IPS-15b (cell line): ENCODE measurements around the gene NPIPB2.
"Not testable (repeated sequence)": the region's sequence is repeated elsewhere in the genome, so short reads cannot be mapped to it uniquely, and the experiment has no call there.

Experiments
- H3K27me3 ChIP-seq: one replicate; pipeline ENCODE4 v1.6.1; 2013; ENCODE audit warnings: low read length; ENCODE audit not compliant: control insufficient read depth, insufficient read depth
- H3K36me3 ChIP-seq: one replicate; pipeline ENCODE4 v1.6.1; 2013; ENCODE audit warnings: low read length; ENCODE audit not compliant: control insufficient read depth, insufficient read depth
- H3K4me1 ChIP-seq: one replicate; pipeline ENCODE4 v1.6.1; 2013; ENCODE audit warnings: mild to moderate bottlenecking, low read length; ENCODE audit not compliant: control insufficient read depth, insufficient read depth
- H3K4me3 ChIP-seq: one replicate; pipeline ENCODE4 v1.5.1; 2013; ENCODE audit warnings: low read depth, low read length
- H3K9ac ChIP-seq: one replicate; pipeline ENCODE4 v1.6.1; 2013; ENCODE audit warnings: low read depth, mild to moderate bottlenecking, low read length
- H3K9me3 ChIP-seq: one replicate; pipeline ENCODE4 v1.6.1; 2013; ENCODE audit warnings: mild to moderate bottlenecking, low read length; ENCODE audit not compliant: control insufficient read depth, insufficient read depth

Gene NPIPB2

DNA sequence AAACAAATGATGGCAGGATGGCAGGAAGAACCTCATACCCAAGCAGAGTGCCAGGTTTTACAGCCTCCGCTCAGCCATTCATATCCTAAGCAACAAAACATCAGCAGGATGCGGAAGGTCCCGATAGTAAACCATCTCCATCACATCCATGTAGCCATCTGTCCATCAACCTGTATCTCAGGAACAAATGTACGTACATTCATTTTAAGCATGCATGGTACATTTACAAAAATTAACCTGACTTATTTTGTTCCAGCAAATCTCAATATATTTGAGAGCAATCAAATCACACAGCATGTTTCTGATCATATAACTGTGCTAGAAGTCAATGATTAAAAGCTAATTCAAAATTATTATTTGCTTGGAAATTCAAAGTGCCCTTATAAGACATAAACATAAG lies at the start of gene NPIPB2:
NPIPB2 (minus strand) TSS at position 101 of the 400 bp plus-strand sequence; CDS start at position 101, 0 bp downstream.
- H3K4me1 ChIP-seq, H3K4me3 ChIP-seq, H3K9me3 ChIP-seq, H3K27me3 ChIP-seq, H3K36me3 ChIP-seq, H3K9ac ChIP-seq: not testable (repeated sequence)

DNA sequence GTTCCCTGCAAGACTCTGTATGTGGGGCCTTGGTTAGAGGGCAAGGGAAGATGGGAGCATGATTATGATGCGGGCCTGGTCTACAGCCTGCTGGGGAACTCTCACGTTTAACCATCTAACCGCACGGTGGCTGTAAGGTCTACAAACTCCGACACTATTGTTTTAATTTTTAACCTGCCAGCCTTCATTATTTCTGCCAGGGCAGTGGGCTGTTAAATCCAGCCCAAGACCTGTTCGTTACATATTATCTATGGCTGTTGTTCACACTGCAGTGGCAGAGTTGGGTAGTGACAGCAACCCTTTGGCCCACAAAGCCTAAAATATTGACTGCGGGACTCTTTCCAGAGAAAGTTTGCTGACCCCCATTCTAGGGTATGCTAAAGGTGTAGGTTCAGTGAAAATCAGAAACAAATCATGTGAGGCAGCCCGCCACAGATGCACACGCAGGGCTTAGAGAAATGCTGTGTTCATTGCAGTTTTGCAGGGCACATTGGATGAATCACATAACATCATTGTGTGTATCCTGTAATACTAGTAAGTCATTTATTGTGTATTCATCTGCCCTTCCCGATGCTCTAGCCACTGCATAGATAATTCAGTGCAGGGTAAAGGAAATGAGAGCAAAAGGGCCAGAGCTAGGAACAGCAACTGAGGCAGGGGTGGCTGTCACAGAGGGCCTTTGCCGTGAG lies 49.0 kb upstream of the NPIPB2 start:
- Histone ChIP-seq H3K9ac (no peak overlapping the region), H3K4me3 (no peak overlapping the region), H3K36me3 (no peaks in the 10 kb centered on the region), H3K4me1 (peaks cover 5% of the 10 kb centered on the region), H3K9me3 (no peaks in the 10 kb centered on the region), H3K27me3 (no peaks in the 10 kb centered on the region)

DNA sequence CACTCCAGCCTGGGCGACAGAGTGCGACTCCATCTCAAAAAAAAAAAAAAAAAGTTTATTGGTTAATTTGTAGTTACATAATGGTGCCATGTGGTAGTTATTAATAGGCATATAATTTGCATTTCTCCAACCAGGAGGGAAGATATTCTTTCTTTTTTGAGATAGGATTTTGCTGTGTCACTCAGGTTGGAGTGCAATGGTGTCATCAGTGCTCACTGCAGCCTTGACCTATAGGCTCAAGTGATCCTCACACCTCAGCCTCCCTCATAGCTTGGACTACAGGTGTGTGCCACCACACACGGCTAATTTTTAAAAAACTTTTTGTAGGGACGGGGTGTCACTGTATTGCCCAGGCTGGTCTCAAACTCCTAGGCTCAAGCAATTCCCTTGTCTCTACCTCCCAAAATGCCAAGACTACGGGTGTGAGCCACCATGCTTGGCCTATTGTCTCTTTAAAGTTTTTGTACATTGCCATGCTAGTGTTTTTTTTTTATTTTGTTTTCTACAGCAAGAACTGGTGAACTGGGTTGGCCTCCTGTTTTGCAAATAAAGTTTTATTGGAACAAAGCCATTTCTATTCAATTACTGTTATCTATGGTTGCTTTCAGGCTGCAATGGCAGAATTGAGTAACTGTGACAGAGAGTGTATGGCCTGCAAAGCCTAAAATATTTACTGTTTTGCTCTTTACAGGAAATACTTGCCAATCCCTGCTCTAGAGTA lies 46.6 kb upstream of the NPIPB2 start:
- Histone ChIP-seq H3K36me3 (no peaks in the 10 kb centered on the region), H3K4me3 (no peak overlapping the region), H3K4me1 (peaks cover 3% of the 10 kb centered on the region), H3K9ac (no peak overlapping the region), H3K27me3 (no peaks in the 10 kb centered on the region), H3K9me3 (no peaks in the 10 kb centered on the region)

DNA sequence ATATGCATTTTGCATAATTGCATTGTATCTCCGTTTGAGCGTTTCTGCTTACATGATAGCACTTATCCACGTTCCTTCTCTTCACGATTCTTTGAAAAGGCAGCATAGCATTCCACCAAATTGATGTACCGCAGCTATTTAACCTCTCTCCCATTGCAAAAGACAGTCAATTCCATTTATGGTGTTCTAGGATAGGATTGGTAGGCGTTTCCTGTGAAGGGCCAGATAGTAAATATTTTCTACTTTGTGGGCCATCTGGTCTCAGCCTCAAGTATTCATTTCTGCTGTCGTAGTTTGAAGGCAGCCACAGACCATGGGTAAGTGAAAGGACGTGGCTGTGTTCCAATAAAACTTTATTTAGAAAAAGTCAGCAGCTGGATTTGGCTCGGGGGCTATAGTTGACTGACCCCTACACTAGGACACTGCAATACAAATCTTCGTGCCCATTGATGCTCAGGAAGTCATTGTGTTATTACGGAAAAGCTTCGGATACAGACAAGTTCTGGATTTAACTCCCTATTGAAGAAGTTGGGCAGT lies 44.7 kb upstream of the NPIPB2 start:
- Histone ChIP-seq H3K27me3 (no peaks in the 10 kb centered on the region), H3K9me3 (no peaks in the 10 kb centered on the region), H3K4me1 (no peaks in the 10 kb centered on the region), H3K9ac (no peak overlapping the region), H3K36me3 (no peaks in the 10 kb centered on the region), H3K4me3 (no peak overlapping the region)

DNA sequence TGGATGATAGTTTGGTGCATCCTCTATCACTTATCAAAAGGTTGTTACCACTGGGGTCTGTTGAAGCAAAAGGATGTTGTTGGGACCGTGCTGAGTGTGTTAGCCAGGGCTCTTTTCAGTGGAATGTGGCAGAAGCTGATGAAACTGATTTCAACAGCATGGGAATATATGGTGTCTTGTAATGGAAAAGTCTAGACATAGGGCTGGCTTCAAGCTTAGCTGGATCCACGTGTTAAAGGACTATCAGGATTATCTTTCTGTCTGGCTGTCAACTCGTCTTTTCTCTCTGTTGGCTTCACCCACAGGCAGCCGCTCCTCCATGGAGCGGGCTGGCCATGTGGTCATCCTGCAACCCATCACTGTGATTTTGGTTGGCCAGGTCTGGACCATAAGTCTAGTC lies 43.4 kb upstream of the NPIPB2 start:
- H3K9me3 ChIP-seq, result no peaks in the 10 kb centered on the region
- no peaks in the 10 kb centered on the region for H3K36me3 ChIP-seq
- H3K9ac ChIP-seq, result no peak overlapping the region
- H3K4me3 ChIP-seq, result no peak overlapping the region
- no peaks in the 10 kb centered on the region for H3K27me3 ChIP-seq
- H3K4me1 ChIP-seq, result no peaks in the 10 kb centered on the region

DNA sequence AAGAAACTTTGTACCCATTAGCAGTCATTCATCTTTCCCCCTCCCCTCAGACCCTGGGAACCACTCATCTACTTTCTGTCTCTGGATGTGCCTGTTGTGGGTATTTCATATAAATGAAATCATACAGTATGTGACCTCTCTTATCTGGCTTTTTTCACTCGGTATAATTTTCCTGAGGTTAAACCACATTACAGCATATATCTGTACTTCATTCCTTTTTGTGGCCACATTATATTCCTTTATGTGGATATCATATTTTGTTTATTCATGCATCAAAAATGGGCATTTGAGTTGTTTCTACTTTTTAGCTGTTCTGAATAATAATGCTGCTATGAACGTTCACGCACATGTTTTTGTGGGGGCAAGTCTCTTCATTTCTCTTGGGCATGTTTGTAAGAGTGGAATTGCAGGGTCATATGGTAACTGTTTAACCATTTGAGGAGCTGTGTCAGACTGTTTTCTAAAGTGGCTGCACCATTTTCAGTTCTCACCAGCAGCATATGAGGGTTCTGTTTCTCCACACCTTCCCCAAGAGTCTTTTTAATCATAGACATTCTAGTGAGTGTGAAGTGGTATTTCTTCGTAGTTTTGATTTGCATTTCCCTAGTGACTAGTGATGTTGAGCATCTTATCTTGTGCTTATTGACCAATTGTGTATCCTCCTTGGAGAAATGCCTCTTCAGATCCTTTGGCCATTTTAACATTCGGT lies 38.4 kb upstream of the NPIPB2 start:
- Histone ChIP-seq H3K9ac (no peak overlapping the region), H3K4me1 (peaks cover 7% of the 10 kb centered on the region), H3K36me3 (no peaks in the 10 kb centered on the region), H3K27me3 (no peaks in the 10 kb centered on the region), H3K4me3 (no peak overlapping the region), H3K9me3 (no peaks in the 10 kb centered on the region)

DNA sequence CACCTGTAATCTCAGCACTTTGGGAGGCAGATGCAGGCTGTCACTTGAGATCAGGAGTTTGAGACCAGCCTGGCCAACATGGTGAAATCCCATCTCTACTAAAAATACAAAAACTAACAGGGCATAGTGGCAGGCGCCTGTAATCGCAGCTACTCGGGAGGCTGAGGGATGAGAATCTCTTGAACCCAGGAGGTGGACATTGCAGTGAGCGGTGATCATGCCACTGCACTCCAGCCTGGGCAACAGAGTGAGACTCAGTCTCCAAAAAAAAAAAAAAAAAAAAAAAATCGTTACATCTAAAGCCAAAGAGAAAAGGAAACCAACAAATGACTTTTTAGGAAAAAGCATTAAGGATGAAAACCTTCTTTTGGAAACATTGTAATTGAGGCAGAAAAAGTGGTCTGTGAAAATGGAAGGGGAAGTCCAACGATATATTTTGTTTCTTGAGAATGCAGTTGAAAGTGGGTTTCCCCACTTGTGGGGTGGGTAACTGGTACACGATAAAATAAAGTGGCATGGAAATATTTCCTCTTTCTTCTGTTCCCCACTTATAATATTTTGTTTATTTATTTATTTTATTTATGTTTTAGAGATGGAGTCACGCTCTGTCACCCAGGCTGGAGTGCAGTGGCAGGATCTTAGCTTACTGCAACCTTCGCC lies 37.3 kb upstream of the NPIPB2 start:
- no peak overlapping the region for H3K4me3 ChIP-seq
- no peaks in the 10 kb centered on the region for H3K9me3 ChIP-seq
- no peaks in the 10 kb centered on the region for H3K36me3 ChIP-seq
- peaks cover 7% of the 10 kb centered on the region for H3K4me1 ChIP-seq
- H3K27me3 ChIP-seq, result no peaks in the 10 kb centered on the region
- H3K9ac ChIP-seq, result no peak overlapping the region

DNA sequence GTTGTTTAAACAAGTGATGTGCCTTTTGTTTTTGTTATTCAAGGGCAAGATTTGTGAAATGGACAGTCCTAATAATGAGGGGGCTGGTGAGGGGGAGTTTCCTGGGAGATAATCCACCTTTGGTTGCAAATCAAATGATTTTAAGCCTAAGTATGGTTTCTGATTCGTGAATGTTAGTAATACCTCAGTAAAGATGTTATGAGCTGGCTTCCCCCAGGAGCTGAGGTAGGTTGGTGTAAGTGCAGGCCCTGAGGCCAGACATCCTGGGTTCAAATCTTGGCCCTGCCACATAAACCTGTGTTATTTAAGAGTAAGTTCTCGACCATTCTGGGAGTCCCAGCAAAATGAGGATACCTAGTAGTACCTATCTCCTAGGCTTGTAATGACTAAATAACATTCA lies 36.2 kb upstream of the NPIPB2 start:
- Histone ChIP-seq H3K27me3 (no peaks in the 10 kb centered on the region), H3K9ac (no peak overlapping the region), H3K9me3 (no peaks in the 10 kb centered on the region), H3K36me3 (no peaks in the 10 kb centered on the region), H3K4me3 (no peak overlapping the region), H3K4me1 (peaks cover 7% of the 10 kb centered on the region)

DNA sequence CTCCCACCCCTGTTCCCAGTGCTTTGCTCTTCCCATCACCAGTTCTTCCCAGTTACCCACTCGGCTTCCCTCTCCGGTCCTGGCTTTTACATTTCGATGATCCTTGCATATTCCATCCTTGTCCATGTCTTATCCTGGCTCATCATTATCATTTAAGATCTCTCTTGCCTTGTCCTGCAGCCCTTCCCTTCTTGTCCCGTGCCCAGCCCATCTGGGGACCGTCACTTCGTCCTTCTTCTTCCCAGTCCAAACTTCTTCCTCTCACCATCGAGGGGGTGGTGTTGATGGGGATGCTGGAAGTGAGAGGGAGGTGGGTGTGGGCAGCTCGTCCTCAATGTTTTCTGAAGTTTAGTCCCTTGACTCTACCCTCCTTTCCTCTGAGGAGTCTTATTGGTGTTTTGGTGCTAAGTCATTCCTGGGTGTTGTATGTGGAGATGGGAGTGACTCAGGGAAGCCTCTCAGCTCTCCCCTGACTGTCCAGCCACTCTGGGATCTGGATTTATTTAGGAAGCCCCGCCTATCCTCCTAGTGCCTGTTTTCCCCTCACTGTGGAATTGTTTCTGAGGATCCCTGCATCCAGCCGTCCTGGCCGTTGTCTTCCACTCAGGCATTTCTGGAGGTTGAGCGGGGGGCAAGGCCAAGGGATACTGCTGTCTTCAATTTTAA lies 35.7 kb upstream of the NPIPB2 start:
- Histone ChIP-seq H3K4me1 (peaks cover 7% of the 10 kb centered on the region), H3K27me3 (no peaks in the 10 kb centered on the region), H3K4me3 (peak overlapping the region; percentile 98), H3K36me3 (no peaks in the 10 kb centered on the region), H3K9me3 (no peaks in the 10 kb centered on the region), H3K9ac (no peak overlapping the region)

DNA sequence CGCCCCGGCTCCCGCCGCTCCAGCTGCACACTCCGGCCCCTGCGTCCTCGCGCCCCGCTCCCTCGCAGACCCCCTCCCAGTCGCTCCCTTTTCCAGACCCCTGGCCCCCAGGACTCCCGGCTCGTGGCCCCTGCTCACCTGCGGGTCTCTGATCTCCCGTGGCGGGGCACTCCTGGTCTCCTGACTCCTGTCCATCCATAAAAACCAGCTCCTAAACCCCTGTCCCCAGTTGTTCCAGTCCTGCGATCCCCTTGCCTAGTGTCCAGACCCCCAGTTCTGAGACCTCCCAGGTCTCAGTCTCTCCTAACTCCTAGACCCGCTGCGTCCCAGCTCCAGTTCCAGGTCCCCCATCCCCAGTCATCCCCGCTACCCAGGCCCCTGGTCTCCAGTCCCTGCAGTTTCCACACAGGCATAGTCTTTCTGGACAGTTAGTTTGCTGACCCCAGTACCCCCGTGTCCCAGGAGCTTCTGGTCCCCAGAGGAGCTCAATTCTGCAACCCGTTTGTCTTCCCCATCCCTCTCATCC lies 35.1 kb upstream of the NPIPB2 start:
- no peaks in the 10 kb centered on the region for H3K27me3 ChIP-seq
- no peak overlapping the region for H3K9ac ChIP-seq
- H3K4me3 ChIP-seq, result peak overlapping the region; percentile 98
- no peaks in the 10 kb centered on the region for H3K36me3 ChIP-seq
- H3K9me3 ChIP-seq, result no peaks in the 10 kb centered on the region
- H3K4me1 ChIP-seq, result peaks cover 7% of the 10 kb centered on the region

DNA sequence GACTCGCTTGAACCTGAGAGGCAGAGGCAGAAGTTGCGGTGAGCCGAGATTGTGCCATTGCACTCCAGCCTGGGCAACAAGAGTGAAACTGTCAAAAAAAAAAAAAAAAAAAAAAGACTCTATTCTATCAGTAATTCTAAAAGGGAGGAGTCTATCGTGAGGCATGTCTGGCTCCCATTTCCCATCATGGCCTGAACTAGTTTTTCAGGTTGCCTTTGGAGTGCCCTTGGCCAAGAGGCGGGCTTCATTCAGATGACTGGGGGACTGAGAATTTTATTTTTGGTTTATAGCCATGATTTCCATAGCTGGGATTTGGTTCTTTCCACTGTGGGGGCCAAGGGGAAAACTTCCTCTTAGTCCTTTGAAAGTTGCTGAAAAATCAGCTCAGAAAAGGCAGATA lies 31.2 kb upstream of the NPIPB2 start:
- H3K4me3 ChIP-seq, result no peak overlapping the region
- no peaks in the 10 kb centered on the region for H3K36me3 ChIP-seq
- no peaks in the 10 kb centered on the region for H3K9me3 ChIP-seq
- no peak overlapping the region for H3K9ac ChIP-seq
- peaks cover 7% of the 10 kb centered on the region for H3K4me1 ChIP-seq
- H3K27me3 ChIP-seq, result no peaks in the 10 kb centered on the region
